Measurements from ENCODE around the gene NR1D1. TPM values are rescaled to one million over a fixed set of nuclear protein-coding genes. Genes with fewer than 3 reads are reported as not detected.

NR1D1 gene
- total and polyA plus RNA-seq, 2 experiments from 2014 or later: 2.4 to 5.4 TPM

DNA sequence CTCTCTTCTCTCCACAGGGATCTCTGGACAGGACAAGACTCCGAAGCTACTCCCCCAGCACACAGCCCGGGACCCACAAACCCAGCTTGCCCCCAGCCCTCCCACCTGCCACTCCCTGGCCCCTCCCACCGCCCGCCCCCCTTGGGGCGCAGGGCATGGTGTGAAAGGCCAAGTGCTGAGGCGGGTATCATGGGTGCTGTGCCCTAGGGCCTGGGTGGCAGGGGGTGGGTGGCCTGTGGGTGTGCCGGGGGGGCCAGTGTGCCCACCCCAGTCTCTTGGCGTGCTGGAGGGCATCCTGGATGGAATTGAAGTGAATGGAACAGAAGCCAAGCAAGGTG lies 26.2 kb downstream of the NR1D1 start:
- WGBS, 2 experiments (ENCODE audit: low coverage in 1 of 2, low lambda C conversion rate in 2 of 2, missing lambda C conversion rate in 2 of 2): 79 to 100% methylated on average over 1 to 8 of the region's 8 CpGs
- Histone ChIP-seq H3K4me1 (ENCODE audit: insufficient read depth) (peaks cover 39% of the 10 kb centered on the region), H3K36me3 (ENCODE audit: low read depth) (no peaks in the 10 kb centered on the region), H3K79me2 (ENCODE audit: insufficient read depth) (peaks cover 38% of the 10 kb centered on the region), H3F3A (ENCODE audit: insufficient read depth) (0 out of 2 replicates have a peak, but pooled peaks cover 7% of the 10 kb centered on the region), H2AFZ (no peak overlapping the region), H4K20me1 (ENCODE audit: insufficient read depth) (no peaks in the 10 kb centered on the region), H3K9me3 (ENCODE audit: low read depth) (no peaks in the 10 kb centered on the region), H3K9me2 (ENCODE audit: insufficient read depth) (no peaks in the 10 kb centered on the region), H3K9ac (no peak overlapping the region), H3K27me3 (replicated peaks; ENCODE audit: insufficient read depth) (no peaks in the 10 kb centered on the region), H3K4me2 (ENCODE audit: unreplicated experiment) (no peak overlapping the region), H3K4me3 (no peak overlapping the region), H3K27ac (no peak overlapping the region)
- no peak for TF ChIP-seq EZH2phosphoT487 (IDR thresholded peaks at IDR 0.05; ENCODE audit: insufficient read depth, low read depth)
- TF ChIP-seq EZH2 (IDR thresholded peaks at IDR 0.05; ENCODE audit: insufficient read depth, poor library complexity, severe bottlenecking): no peak
- in situ Hi-C loops (cut with MboI): no loop called here
- no peak for DNase-seq

DNA sequence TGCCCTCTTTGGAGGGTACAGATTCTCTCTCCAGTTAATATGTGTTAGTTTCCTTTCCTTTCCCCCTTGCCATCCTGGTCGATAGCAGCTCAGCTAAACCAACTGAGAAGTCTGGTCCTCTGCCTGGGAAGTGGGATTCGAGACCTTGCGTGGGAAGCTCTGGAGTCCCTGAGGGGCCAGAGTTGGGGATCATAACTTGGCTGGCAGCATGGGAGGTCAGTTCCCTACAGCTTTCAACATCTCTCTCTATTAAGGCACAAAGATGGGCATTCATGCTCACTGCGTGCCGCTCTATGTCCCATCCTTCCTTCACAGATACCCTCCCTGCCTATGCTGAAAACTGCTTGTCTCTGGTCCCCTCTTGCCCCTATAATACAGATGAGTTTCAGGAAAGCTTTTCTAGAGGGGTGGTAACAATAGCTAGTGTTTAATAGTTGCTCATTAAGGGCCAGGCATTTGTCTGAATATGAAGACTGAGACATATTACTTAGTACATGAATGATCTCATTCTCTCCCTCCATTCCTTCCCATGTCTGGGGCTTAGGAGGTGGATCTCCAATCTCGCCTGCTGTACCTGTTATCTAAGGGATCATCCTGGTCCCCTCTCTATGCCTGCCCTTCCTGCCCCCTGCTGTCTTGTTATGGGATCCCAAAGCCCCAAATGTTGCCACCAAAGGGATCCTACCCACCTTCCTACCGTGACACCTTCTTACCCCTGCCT lies 26.8 kb downstream of the NR1D1 start:
- H3K9me3 ChIP-seq (ENCODE audit: low read depth): no peaks in the 10 kb centered on the region
- H3K9ac ChIP-seq: no peak overlapping the region
- in situ Hi-C loops (cut with MboI): no loop called here
- no peaks in the 10 kb centered on the region for H3K36me3 ChIP-seq (ENCODE audit: low read depth)
- H3K9me2 ChIP-seq (ENCODE audit: insufficient read depth): no peaks in the 10 kb centered on the region
- H3K4me1 ChIP-seq (ENCODE audit: insufficient read depth): peaks cover 42% of the 10 kb centered on the region
- TF ChIP-seq EZH2phosphoT487 (IDR thresholded peaks at IDR 0.05; ENCODE audit: insufficient read depth, low read depth): no peak
- no peak for TF ChIP-seq EZH2 (IDR thresholded peaks at IDR 0.05; ENCODE audit: insufficient read depth, poor library complexity, severe bottlenecking)
- no peaks in the 10 kb centered on the region for H4K20me1 ChIP-seq (ENCODE audit: insufficient read depth)
- no peak overlapping the region for H2AFZ ChIP-seq
- no peak overlapping the region for H3K4me2 ChIP-seq (ENCODE audit: unreplicated experiment)
- no peaks in the 10 kb centered on the region for H3K27me3 ChIP-seq (replicated peaks; ENCODE audit: insufficient read depth)
- DNase-seq: no peak
- H3F3A ChIP-seq (ENCODE audit: insufficient read depth): 0 out of 2 replicates have a peak, but pooled peaks cover 7% of the 10 kb centered on the region
- H3K79me2 ChIP-seq (ENCODE audit: insufficient read depth): peaks cover 41% of the 10 kb centered on the region
- no peak overlapping the region for H3K27ac ChIP-seq
- no peak overlapping the region for H3K4me3 ChIP-seq
- 87 to 93% methylated on average over 7 of the region's 7 CpGs for WGBS, 2 experiments (ENCODE audit: low coverage in 1 of 2, low lambda C conversion rate in 2 of 2, missing lambda C conversion rate in 2 of 2)

DNA sequence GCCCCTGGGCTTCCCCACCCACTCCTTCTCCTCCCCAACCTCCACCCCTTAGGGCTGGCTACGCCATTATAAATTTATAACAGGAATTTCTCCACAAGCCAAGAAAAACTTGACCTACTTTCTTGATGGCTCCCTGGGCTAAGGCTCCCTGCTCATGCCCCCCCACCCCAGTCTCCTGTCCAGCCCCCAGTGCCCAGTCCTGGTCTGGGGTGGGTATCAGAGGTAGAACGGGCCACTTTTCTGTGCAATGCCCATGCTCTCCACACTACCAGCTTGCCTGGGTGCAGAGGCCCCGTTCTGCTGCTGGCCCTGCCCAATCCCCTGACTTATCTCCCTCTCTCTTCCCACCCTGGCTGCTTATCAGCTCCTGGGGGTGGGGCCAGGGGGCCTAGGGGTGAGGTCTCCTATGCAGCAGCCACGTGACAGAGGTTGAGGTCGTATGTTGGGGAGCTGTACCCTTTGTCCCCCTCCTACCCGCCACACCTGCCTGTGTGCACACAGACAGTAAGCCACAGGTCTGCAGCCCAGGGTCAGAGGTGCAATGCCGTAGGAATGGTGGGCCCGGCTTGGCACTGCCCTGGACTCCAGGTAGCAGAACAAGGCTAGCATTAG lies 27.5 kb downstream of the NR1D1 start:
- in situ Hi-C loops (cut with MboI): no loop called here
- Histone ChIP-seq H2AFZ (no peak overlapping the region), H3K27me3 (replicated peaks; ENCODE audit: insufficient read depth) (no peaks in the 10 kb centered on the region), H3K79me2 (ENCODE audit: insufficient read depth) (peaks cover 49% of the 10 kb centered on the region), H3K27ac (no peak overlapping the region), H3K36me3 (ENCODE audit: low read depth) (no peaks in the 10 kb centered on the region), H3K4me2 (ENCODE audit: unreplicated experiment) (peak overlapping the region; percentile 26), H3K9ac (no peak overlapping the region), H4K20me1 (ENCODE audit: insufficient read depth) (no peaks in the 10 kb centered on the region), H3K4me3 (no peak overlapping the region), H3F3A (ENCODE audit: insufficient read depth) (peaks cover 15% of the 10 kb centered on the region), H3K4me1 (ENCODE audit: insufficient read depth) (peaks cover 50% of the 10 kb centered on the region), H3K9me2 (ENCODE audit: insufficient read depth) (no peaks in the 10 kb centered on the region), H3K9me3 (ENCODE audit: low read depth) (no peaks in the 10 kb centered on the region)
- DNase-seq: peak; percentile 15
- WGBS, 2 experiments (ENCODE audit: low coverage in 1 of 2, low lambda C conversion rate in 2 of 2, missing lambda C conversion rate in 2 of 2): 65 to 67% methylated on average over 6 to 8 of the region's 8 CpGs
- TF ChIP-seq EZH2 (IDR thresholded peaks at IDR 0.05; ENCODE audit: insufficient read depth, poor library complexity, severe bottlenecking) (no peak), EZH2phosphoT487 (IDR thresholded peaks at IDR 0.05; ENCODE audit: insufficient read depth, low read depth) (no peak)

DNA sequence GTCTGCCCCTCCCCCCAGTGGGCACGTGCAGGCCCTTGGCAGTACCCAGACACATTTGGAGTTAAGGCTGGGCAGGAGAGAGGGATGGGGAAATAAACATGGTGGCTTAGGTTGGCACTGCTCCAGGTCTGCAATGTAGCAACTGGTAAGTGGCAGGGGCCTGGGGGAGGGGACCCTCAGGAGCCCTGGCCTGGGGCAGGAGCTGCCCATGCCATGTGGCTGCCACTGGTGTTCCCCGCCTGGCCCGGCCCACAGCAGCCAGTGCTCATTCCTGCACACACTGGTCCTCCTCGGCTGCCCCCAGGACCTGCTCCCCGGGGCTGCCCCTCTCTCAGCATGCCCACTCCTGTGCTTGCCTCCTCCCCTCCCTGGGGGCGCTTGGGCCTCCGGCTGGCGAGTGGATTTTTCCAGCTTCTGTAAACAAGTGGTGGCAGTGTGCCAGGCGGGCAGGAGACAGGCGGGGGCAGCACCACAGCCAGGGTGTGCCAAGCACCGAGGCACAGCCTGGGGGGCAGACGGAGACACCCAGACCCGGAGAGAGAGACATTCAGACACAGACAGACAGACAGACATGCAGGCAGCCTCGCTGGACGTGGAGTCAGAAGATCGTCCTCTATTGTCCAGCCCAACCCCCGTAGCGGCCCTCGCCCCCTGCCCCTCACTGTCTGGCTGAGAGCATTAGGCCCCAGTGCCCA lies 28.2 kb downstream of the NR1D1 start:
- Histone ChIP-seq H3K4me2 (ENCODE audit: unreplicated experiment) (peak overlapping the region; percentile 26), H3K27ac (no peak overlapping the region), H3K4me1 (ENCODE audit: insufficient read depth) (peaks cover 50% of the 10 kb centered on the region), H3K9ac (no peak overlapping the region), H3K9me2 (ENCODE audit: insufficient read depth) (no peaks in the 10 kb centered on the region), H4K20me1 (ENCODE audit: insufficient read depth) (no peaks in the 10 kb centered on the region), H3K27me3 (replicated peaks; ENCODE audit: insufficient read depth) (no peaks in the 10 kb centered on the region), H3K36me3 (ENCODE audit: low read depth) (no peaks in the 10 kb centered on the region), H3F3A (ENCODE audit: insufficient read depth) (peaks cover 21% of the 10 kb centered on the region), H2AFZ (no peak overlapping the region), H3K4me3 (no peak overlapping the region), H3K79me2 (ENCODE audit: insufficient read depth) (peaks cover 50% of the 10 kb centered on the region), H3K9me3 (ENCODE audit: low read depth) (no peaks in the 10 kb centered on the region)
- in situ Hi-C loops (cut with MboI): no loop called here
- TF ChIP-seq EZH2 (IDR thresholded peaks at IDR 0.05; ENCODE audit: insufficient read depth, poor library complexity, severe bottlenecking): no peak
- no peak for TF ChIP-seq EZH2phosphoT487 (IDR thresholded peaks at IDR 0.05; ENCODE audit: insufficient read depth, low read depth)
- peak; percentile 51 for DNase-seq
- WGBS, 2 experiments (ENCODE audit: low coverage in 1 of 2, low lambda C conversion rate in 2 of 2, missing lambda C conversion rate in 2 of 2): 24 to 30% methylated on average over 13 to 19 of the region's 19 CpGs
